Activated CD4-positive, alpha-beta T cell treated with anti-CD3 and anti-CD28 coated beads, Interleukin-2, amount 50 U/mL, for 1 hour (primary cell): ENCODE measurements around the gene EDA.

Experiments
- DNase-seq: peaks from one replicate; pipeline ENCODE4 v3.0.0-alpha.2; 2020

EDA gene

GRCh38 chrX:70030301-70030767 is 414.4 kb downstream of the EDA start:
- peak; percentile 18 for DNase-seq

DNA sequence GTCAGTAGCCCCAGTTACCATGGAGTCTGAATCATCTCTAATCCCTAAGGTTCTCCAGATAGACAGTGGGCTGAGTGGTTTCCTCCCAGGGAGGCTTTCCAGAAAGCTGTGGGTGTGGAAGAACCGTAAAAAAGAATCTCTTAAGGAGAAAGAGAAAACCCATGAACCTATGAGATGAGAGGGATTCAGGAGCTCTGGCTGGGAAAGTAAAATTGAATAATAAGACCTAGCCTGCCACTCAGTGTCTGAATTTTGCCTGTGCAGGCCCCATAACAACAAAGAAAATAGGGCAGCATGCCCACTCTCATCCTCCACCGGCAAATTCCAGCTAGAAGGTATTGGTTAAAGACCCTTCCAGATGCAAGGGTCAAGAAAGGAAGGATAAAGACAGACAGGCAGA is 416.9 kb downstream of the EDA start:
- DNase-seq, result no peak

GRCh38 chrX:70033348-70034051 is 417.6 kb downstream of the EDA start:
- peak; percentile 11 for DNase-seq

- DNase-seq, result no peak
These were observed 418.7 kb downstream of the EDA start for GRCh38 chrX:70034646-70035045.

GRCh38 chrX:70038515-70038914 is 422.6 kb downstream of the EDA start:
- DNase-seq, result no peak

DNA sequence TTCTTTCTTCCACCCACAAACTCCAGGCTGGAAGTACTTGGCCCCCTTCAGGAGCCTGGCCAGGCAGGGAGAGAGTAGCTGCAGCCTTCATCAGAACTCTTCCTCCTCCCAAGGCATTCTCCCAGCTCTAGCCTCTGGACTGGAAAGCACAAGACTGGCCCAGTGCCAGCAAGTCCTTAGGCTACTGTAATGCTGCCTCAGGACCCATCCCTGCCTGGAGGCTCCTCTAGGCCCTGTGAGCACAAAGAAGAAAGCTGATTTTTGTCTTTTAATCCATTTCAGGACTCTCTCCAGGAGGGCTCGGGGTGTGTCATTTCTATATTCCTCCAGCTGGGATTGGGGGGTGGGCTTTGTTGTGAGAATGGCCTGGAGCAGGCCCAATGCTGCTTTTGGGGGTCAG is 423.0 kb downstream of the EDA start:
- no peak for DNase-seq

- no peak for DNase-seq
These were observed 423.8 kb downstream of the EDA start for GRCh38 chrX:70039758-70040157.

GRCh38 chrX:70041993-70042392 is 426.1 kb downstream of the EDA start:
- no peak for DNase-seq

DNA sequence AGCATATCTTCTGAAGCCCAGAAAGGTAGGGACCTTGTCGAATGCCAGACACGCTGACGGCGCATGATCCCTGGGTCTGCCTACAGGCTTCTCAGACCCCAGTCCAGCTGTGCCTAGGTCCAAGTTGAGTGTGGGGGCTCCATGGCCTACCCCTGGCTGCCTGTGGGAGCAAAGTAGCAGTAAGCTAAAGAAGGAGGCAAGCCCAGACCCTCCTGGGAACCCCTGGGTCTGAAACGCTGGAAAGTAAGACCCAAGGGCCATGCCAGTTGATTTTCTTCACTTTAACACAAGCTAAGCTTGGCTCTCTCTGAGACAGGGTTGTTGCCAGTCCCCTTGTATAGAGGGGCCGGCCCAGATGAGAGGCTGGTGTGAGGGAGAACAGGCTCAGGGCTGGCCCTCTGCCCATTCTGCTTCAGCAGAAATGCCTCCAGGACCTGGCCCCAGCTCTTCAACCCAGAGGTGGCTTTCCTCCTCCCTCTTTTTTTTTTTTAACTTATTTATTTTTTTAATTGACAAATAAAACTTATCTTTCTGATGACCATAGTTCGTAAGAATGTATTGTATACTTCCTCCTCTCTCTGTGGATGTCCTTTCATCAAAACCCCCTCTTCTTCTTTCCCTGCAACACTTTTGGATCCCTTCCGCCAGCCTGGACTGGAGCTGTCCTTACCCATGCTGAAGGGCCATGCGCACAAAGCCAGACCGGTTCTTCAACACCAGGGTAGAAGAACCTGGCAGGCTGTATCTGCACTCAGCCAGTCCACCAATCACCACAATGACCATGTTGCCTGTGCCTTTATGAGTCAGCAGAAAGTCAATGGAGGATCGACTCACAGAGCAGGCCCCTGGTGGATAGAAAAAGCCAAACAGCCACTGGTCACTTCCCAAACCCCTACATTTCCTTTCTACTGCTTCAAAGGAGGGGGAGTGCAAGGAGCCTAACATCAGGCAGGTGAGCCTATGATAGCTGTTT is 426.8 kb downstream of the EDA start:
- DNase-seq, result no peak

DNA sequence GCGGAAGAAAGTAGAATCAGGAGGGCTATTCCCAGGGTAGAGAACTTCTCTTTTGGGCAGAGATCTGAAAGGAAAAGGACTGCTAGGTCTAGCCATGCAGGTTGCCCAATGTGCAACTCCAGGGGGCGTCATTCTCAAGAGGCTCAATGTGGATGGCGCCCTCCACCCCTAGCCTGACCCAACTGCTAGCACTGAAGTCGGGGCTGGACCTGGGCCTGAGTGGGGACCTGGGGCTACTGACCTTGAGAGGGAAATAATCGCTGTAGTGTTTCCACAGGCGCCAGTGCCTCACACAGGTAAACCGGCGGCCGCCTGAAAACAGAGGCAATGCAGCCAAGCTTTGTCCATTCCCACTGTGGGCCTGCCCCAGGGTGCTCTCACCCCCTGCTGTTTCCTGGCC is 427.8 kb downstream of the EDA start:
- DNase-seq, result no peak

GRCh38 chrX:70044541-70045245 is 428.8 kb downstream of the EDA start:
- DNase-seq, result no peak

GRCh38 chrX:70046978-70047377 is 431.1 kb downstream of the EDA start:
- no peak for DNase-seq

DNA sequence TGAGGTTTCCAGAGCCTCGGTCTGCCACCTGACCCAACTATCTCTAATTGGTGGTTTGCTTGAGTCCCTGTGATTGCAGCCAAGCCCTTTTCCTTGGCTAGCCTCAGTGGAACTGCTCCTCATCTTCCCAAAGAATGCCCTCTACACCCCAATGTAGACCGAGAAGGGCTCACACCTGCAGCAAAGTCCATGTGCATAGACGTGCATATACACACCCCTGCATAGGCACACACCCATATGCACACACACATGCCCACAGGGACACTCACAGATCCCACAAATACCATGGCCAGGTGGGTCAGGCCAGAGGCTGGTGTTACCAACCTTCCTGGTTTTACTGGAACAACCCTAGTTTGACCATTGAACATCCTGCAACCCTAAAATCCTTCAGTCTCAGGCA is 433.5 kb downstream of the EDA start:
- no peak for DNase-seq

DNA sequence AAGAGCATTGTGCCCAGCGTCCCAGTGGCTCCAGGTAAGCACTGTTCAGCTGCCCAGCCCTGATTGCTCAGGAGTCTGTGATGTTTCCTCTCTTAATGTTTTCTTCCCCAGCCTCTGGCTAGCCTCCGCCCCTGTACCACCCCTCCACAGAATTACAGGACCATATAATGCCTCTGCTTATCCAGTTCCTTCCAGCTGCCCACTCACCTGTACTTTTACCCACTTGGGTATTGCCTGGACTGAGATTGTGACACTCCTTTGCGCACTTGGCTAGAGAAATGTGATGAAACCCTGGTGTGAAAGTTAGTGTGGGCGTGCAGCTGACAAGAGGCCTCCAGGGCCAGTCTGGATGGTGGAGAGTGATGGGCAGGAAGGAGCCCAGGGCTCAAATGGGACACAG is 434.0 kb downstream of the EDA start, which contains the start of gene AWAT2:
Gene AWAT2 (minus strand): TSS at position 14 of the 400 bp plus-strand sequence. CDS start 6 bp downstream, at position 8.
- no peak for DNase-seq

GRCh38 chrX:70052895-70053615 is 437.1 kb downstream of the EDA start:
- DNase-seq, result no peak

DNA sequence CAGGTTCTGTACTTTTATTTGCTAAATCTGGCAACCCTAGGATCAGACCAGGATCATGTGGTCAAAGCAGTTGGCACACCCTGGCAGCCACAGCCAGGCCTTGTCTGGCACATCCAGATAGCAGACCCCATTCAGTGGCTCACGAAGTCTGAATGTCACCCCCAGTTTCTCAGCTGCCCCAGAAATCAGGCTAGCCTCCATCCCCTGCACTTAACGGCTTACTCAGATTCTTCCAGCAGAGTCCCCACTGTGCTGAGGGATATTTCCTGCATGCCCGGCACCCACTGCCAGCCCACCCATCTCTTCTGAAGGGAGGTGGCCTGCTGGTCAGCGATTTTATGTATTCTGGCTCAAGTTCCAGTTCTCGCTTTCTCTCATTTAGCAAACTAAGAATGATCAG is 438.5 kb downstream of the EDA start:
- no peak for DNase-seq

DNA sequence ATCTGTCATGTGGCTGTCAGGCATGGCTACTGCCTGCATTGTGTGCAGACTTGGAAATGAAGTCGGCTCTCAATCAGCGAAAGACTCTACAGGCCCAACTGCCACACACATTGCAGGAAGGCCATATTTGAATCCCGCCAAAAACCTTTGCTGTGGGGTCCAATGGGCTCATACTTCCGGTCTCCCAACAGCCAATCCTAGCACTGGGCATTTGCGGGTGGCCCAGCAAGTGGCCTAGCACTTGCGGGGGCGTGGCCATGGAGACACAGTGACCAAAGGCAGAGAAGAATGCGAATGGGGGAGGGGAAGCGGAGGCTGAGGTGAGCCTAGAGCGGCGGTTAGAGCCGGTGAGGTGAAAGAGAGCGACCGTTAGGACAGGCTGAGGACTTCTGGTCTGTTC is 446.2 kb downstream of the EDA start, which contains the start of gene OTUD6A:
Gene OTUD6A (plus strand): TSS at position 382 of the 400 bp plus-strand sequence. CDS start 68 bp downstream, outside the sequence.
- DNase-seq, result no peak

DNA sequence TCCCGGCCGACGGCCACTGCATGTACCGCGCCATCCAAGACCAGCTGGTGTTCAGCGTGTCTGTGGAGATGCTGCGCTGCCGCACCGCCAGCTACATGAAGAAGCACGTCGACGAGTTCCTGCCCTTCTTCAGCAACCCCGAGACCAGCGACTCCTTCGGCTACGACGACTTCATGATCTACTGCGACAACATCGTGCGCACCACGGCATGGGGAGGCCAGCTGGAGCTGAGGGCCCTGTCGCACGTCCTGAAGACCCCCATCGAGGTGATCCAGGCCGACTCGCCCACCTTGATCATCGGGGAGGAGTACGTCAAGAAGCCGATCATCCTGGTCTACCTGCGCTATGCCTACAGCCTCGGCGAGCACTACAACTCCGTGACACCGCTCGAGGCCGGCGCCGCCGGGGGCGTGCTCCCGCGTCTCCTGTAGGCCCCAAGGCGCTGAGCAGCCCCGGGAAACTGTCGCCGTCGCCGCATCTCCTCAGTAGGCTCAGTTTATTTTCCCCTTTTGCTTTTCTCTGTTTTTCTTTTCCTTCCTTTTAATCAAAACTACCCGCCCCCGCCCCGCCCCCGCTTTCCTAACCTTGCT is 447.1 kb downstream of the EDA start:
- no peak for DNase-seq

DNA sequence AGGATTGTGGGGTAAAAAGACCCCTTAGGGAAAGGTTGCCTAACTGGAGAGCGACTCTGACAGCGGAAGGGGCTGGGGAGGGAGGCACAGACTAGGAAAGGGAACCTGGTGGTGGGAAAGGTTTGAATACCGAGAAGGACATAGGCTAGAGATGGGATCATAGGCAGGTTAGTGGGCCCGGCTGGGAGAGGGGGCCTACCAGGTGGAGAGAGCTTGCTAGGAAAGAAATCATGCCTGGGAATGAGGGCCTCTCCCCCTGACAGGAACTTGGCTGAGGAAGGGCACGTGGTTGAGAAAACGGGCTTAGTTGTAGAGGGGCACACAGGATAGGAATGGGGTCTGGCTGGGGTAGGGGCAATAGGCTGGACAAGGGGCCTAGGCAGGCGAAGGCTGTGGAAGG is 450.7 kb downstream of the EDA start:
- DNase-seq, result no peak

DNA sequence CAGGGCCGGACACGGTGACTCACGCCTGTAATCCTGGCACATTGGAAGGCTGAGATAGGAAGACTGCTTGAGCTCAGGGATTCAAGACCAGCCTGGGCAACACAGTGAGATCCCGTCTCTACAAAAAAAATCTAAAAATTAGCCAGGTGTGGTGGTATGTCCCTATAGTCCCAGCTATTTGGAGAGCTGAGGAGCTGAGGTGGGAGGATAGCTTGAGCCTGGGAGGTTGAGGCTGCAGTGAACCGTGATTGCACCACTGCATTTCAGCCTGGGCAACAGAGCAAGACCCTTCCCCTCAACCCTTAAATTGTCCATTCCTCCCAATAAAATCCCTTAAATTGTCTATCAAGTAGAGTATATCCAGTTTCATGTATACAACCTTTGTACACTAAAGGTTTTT is 463.4 kb downstream of the EDA start:
- no peak for DNase-seq

DNA sequence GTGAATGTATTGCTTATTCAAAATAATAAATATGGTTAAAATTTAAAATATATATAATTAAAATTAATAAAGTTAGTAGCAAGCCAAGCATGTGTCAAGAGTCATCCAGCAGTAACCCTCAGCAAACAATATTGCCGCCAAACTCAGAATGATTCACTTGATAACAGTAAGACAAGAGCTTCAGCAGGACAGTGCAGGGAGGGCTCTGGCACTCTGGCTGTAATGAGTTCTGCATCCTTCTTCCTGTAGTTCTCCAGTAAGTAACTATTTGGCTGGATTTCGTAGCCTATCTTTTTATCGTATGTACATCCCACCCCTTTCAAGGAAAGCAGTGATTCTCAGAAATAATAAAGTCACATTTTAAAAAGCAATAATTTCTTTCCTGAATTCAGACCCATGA is 464.0 kb downstream of the EDA start:
- no peak for DNase-seq

- DNase-seq, result no peak
These were observed 466.8 kb downstream of the EDA start for GRCh38 chrX:70082723-70083122.
